ENCODE measurements around the gene WDR33.

Gene WDR33

DNA sequence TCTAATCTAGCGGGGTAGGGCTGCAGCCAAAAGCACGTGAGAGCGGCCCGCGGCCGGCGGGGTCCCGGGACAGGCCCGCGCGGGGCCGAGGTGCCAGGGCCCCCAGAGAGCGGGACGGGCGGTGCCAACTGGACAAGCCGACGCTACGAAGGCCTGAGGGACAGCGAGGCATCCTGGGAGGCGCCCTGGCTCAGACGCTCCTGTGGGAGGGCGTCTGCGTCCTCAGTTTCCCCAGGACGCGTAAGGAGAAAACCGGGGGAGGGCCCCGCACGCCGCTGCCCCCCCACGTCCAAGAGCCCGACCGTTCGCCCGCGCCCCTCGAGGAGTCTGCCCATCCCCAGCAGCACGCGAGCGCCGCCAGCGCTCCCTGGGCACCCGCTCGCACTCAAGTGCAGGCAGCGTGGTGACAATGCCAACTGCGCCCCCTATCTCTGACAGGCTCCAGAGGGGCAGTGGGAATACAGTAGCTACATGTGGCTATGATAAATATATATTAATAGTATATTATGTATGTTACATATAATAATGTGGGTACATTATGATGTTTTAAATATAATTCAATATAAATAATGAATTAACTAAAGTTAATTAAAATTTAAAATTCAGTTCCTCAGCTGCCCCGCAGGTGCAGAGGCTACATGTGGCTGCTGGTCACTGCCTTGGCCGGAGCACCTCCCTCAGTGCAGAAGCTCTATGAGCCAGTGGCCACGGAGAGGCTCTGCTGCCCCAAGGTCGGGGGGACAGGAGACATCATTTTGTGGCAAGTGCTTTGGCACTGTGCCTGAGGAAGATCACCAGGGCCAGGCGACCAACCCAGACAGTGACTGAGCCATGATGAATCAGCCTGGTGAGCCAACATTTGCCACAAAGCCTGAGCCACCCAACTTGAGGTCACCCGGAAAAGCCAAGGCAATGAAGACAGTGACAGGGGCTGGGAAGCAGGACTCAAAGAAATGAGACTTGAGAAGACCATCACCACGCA lies 115.2 kb downstream of the WDR33 start:
- H3K27me3 ChIP-seq (replicated peaks; ENCODE audit: control insufficient read depth, insufficient read depth, low read length) = no peaks in the 10 kb centered on the region
- TF ChIP-seq, protein P1, sequence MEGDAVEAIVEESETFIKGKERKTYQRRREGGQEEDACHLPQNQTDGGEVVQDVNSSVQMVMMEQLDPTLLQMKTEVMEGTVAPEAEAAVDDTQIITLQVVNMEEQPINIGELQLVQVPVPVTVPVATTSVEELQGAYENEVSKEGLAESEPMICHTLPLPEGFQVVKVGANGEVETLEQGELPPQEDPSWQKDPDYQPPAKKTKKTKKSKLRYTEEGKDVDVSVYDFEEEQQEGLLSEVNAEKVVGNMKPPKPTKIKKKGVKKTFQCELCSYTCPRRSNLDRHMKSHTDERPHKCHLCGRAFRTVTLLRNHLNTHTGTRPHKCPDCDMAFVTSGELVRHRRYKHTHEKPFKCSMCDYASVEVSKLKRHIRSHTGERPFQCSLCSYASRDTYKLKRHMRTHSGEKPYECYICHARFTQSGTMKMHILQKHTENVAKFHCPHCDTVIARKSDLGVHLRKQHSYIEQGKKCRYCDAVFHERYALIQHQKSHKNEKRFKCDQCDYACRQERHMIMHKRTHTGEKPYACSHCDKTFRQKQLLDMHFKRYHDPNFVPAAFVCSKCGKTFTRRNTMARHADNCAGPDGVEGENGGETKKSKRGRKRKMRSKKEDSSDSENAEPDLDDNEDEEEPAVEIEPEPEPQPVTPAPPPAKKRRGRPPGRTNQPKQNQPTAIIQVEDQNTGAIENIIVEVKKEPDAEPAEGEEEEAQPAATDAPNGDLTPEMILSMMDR (IDR thresholded peaks at IDR 0.05; ENCODE audit: insufficient read depth, low read length, poor library complexity, severe bottlenecking) = peak; percentile 46
- peak; percentile 33 for DNase-seq (ENCODE audit: extremely low read depth, insufficient read length)
- H3K4me3 ChIP-seq (replicated peaks; ENCODE audit: low read depth, low read length) = no peak overlapping the region
- H3K36me3 ChIP-seq (ENCODE audit: control insufficient read depth, insufficient read depth, low read length) = no peaks in the 10 kb centered on the region

DNA sequence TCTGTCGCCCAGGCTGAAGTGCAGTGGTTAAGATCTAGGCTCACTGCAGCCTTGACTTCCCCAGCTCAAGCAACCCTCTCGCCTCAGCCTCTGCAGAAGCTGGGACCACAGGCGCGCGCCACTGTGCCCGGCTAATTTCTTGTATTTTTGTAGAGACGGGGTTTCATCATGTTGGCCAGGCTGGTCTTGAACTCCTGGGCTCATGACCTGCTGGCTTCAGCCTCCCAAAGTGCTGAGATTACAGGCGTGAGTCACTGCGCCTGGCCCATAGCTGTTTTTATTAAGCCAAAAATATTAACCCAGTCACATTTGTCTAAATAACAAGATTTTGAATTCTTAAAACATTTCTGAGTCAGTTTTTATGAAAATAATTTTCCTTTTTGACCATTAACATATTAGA lies 116.0 kb downstream of the WDR33 start:
- no peaks in the 10 kb centered on the region for H3K27me3 ChIP-seq (replicated peaks; ENCODE audit: control insufficient read depth, insufficient read depth, low read length)
- TF ChIP-seq, protein P1 (IDR thresholded peaks at IDR 0.05; ENCODE audit: insufficient read depth, low read length, poor library complexity, severe bottlenecking) = no peak
- DNase-seq (ENCODE audit: extremely low read depth, insufficient read length) = no peak
- H3K4me3 ChIP-seq (replicated peaks; ENCODE audit: low read depth, low read length) = no peak overlapping the region
- no peaks in the 10 kb centered on the region for H3K36me3 ChIP-seq (ENCODE audit: control insufficient read depth, insufficient read depth, low read length)

DNA sequence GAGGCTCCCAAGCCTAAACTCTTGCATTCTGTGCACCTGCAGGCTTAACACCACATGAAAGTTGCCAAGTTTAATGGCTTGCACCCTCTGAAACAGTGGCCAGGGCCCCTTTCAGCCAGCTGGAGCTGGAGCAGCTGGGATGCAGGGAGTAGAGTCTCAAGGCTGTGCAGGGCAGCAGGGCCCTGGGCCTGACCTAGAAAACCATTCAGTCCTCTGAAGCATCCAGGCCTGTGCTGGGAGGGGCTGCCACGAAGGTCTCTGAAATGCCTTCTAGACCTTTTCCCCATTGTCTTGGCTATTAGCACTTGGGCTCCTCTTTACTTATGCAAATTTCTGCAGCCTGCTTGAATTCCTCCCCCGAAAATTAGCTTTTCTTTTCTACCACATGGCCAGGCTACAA lies 120.3 kb downstream of the WDR33 start:
- Histone ChIP-seq H3K36me3 (ENCODE audit: control insufficient read depth, insufficient read depth, low read length) (no peaks in the 10 kb centered on the region), H3K27me3 (replicated peaks; ENCODE audit: control insufficient read depth, insufficient read depth, low read length) (no peaks in the 10 kb centered on the region), H3K4me3 (replicated peaks; ENCODE audit: low read depth, low read length) (no peak overlapping the region)
- no peak for DNase-seq (ENCODE audit: extremely low read depth, insufficient read length)
- TF ChIP-seq, protein P1 (IDR thresholded peaks at IDR 0.05; ENCODE audit: insufficient read depth, low read length, poor library complexity, severe bottlenecking) = no peak

DNA sequence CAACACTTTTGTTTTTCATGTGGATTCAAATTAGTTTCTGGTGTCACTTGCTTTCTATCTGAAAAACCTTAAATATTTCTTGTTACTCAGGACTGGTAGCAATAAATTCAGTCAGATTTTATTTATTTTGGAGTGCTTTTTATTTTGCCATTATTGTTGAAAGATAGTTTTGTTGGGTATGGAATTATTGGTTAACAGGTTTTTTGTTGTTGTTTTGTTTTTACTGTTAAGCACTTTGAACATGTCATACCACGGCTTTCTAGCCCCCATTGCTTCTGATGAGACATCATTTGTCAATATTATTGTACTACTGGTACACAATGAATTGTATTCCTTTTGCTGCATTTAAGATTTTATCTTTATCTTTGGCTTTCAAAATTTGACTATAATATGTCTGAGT lies 122.6 kb downstream of the WDR33 start:
- no peak for DNase-seq (ENCODE audit: extremely low read depth, insufficient read length)
- TF ChIP-seq, protein P1 (IDR thresholded peaks at IDR 0.05; ENCODE audit: insufficient read depth, low read length, poor library complexity, severe bottlenecking) = no peak
- Histone ChIP-seq H3K4me3 (replicated peaks; ENCODE audit: low read depth, low read length) (no peak overlapping the region), H3K27me3 (replicated peaks; ENCODE audit: control insufficient read depth, insufficient read depth, low read length) (no peaks in the 10 kb centered on the region), H3K36me3 (ENCODE audit: control insufficient read depth, insufficient read depth, low read length) (no peaks in the 10 kb centered on the region)

DNA sequence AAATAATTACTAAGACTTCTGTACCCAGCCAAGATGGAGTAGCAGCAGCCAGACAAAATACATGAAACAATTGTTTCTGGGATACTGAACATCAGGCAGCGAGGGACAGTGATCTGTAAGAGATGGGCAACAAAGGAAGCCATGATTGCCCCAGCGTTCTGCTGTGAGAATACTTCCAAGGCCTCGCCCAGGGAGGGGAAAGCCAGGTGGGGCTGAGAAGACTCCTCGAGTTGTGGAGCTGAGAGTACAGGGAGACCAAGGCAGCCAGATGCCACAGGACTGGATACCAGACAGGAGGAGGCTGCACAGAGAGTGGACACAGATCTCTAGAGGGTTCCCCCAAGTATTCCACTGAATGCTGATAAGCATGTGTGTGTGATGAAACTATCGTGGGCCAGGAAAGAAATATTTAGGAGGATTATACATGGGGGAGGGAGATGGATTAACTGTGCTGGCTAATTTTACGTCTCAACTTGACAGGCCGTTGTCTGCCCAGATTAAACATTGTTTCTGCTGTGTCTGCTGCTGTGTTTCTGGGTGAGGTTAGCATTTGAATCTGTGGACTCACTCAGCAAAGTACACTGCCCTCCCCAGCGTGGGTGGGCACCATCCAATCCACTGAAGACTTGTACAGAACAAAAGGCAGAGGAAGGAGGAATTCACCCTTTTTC lies 125.4 kb downstream of the WDR33 start:
- TF ChIP-seq, protein P1 (IDR thresholded peaks at IDR 0.05; ENCODE audit: insufficient read depth, low read length, poor library complexity, severe bottlenecking) = no peak
- DNase-seq (ENCODE audit: extremely low read depth, insufficient read length) = no peak
- Histone ChIP-seq H3K27me3 (replicated peaks; ENCODE audit: control insufficient read depth, insufficient read depth, low read length) (no peaks in the 10 kb centered on the region), H3K36me3 (ENCODE audit: control insufficient read depth, insufficient read depth, low read length) (no peaks in the 10 kb centered on the region), H3K4me3 (replicated peaks; ENCODE audit: low read depth, low read length) (no peak overlapping the region)
